MM.1S (cell line): Measurements from ENCODE around the gene TICAM1.
"Not testable (repeated sequence)": the region's sequence is repeated elsewhere in the genome, so short reads cannot be mapped to it uniquely, and the experiment has no call there.

ENCODE experiments used
- DNase-seq: peaks from one replicate; pipeline ENCODE4 v3.0.0-alpha.2; 2015
- H2AFZ ChIP-seq: fragments of 300-600 bp; sonication (generic); 2 replicates; pipeline ENCODE4 v1.6.0; 2016; ENCODE audit warnings: antibody characterized with exemption, low read length
- H3F3A ChIP-seq: fragments of 300-600 bp; sonication (generic); 2 replicates; pipeline ENCODE4 v1.6.1; 2016; ENCODE audit warnings: mild to moderate bottlenecking, antibody characterized with exemption, low read length, moderate library complexity, mixed read lengths; ENCODE audit not compliant: insufficient read depth
- H3K27ac ChIP-seq: fragments of 300-600 bp; sonication (generic); 2 replicates; pipeline ENCODE4 v1.5.1; 2016; ENCODE audit warnings: mild to moderate bottlenecking, low read length
- H3K27me3 ChIP-seq: fragments of 300-600 bp; sonication (generic); replicated peaks from 2 replicates; pipeline ENCODE4 v1.6.0; 2016; ENCODE audit warnings: low read length; ENCODE audit not compliant: insufficient read depth
- H3K36me3 ChIP-seq: fragments of 300-600 bp; sonication (generic); replicated peaks from 2 replicates; pipeline ENCODE4 v1.6.1; 2016; ENCODE audit warnings: mild to moderate bottlenecking, low read length, mixed read lengths; ENCODE audit not compliant: insufficient read depth
- H3K4me1 ChIP-seq: fragments of 300-600 bp; sonication (generic); 2 replicates; pipeline ENCODE4 v1.6.1; 2016; ENCODE audit warnings: low read length, mixed read lengths
- H3K4me2 ChIP-seq: fragments of 300-600 bp; sonication (generic); 2 replicates; pipeline ENCODE4 v1.6.0; 2016; ENCODE audit warnings: low read depth, low read length
- H3K4me3 ChIP-seq: fragments of 300-600 bp; sonication (generic); 2 replicates; pipeline ENCODE4 v1.5.1; 2016; ENCODE audit warnings: low read length, mixed read lengths
- H3K79me2 ChIP-seq: fragments of 300-600 bp; sonication (generic); 2 replicates; pipeline ENCODE4 v1.6.1; 2016; ENCODE audit warnings: mixed run types, low read length, mixed read lengths
- H3K9ac ChIP-seq: fragments of 300-600 bp; sonication (generic); 2 replicates; pipeline ENCODE4 v1.6.1; 2016; ENCODE audit warnings: low read length, mixed read lengths
- H3K9me2 ChIP-seq: fragments of 300-600 bp; sonication (generic); replicated peaks from 2 replicates; pipeline ENCODE4 v1.6.1; 2016; ENCODE audit warnings: mild to moderate bottlenecking, low read length, mixed read lengths; ENCODE audit not compliant: insufficient read depth
- H3K9me3 ChIP-seq: fragments of 300-600 bp; sonication (generic); replicated peaks from 2 replicates; pipeline ENCODE4 v1.6.1; 2016; ENCODE audit warnings: mild to moderate bottlenecking, low read length, mixed read lengths; ENCODE audit not compliant: insufficient read depth
- H4K20me1 ChIP-seq: fragments of 300-600 bp; sonication (generic); 2 replicates; pipeline ENCODE4 v1.6.1; 2016; ENCODE audit warnings: mild to moderate bottlenecking, low read length, moderate library complexity, mixed read lengths; ENCODE audit not compliant: insufficient read depth
- CTCF ChIP-seq: fragments of 300-600 bp; sonication (generic); IDR thresholded peaks from 2 replicates; pipeline ENCODE4 v1.5.1; 2016; ENCODE audit warnings: antibody characterized with exemption, low read length, mixed read lengths
- EZH2 ChIP-seq: fragments of 300-600 bp; sonication (generic); optimal IDR thresholded peaks from 2 replicates; pipeline ENCODE3; 2017; ENCODE audit warnings: low read depth, mild to moderate bottlenecking, antibody characterized with exemption, low read length, mixed read lengths
- EZH2phosphoT487 ChIP-seq: fragments of 300-600 bp; sonication (generic); IDR thresholded peaks from 2 replicates; pipeline ENCODE4 v1.6.1; 2018; ENCODE audit warnings: antibody characterized with exemption, low read length

The TICAM1 gene

GRCh38 chr19:4800591-4801081, 30.9 kb downstream of the TICAM1 start:
- Histone ChIP-seq H3F3A (peaks cover 6% of the 10 kb centered on the region), H3K9ac (no peak overlapping the region), H3K27me3 (no peaks in the 10 kb centered on the region), H3K4me1 (no peaks in the 10 kb centered on the region), H3K9me3 (no peaks in the 10 kb centered on the region), H3K9me2 (no peaks in the 10 kb centered on the region), H2AFZ (no peak overlapping the region), H4K20me1 (no peaks in the 10 kb centered on the region), H3K4me3 (no peak overlapping the region), H3K79me2 (peaks cover 10% of the 10 kb centered on the region), H3K27ac (no peak overlapping the region), H3K36me3 (0 out of 2 replicates have a peak, but pooled peaks cover 6% of the 10 kb centered on the region), H3K4me2 (no peak overlapping the region)
- no peak for DNase-seq
- TF ChIP-seq EZH2 (no peak), CTCF (no peak), EZH2phosphoT487 (no peak)

- TF ChIP-seq CTCF: no peak
- no peak for TF ChIP-seq EZH2phosphoT487
- no peak for TF ChIP-seq EZH2
- Histone ChIP-seq H3K27ac (no peak overlapping the region), H3K27me3 (no peaks in the 10 kb centered on the region), H3K9me3 (no peaks in the 10 kb centered on the region), H3K9me2 (no peaks in the 10 kb centered on the region), H3K4me2 (no peak overlapping the region), H3K4me3 (no peak overlapping the region), H2AFZ (no peak overlapping the region), H3K36me3 (0 out of 2 replicates have a peak, but pooled peaks cover 13% of the 10 kb centered on the region), H4K20me1 (no peaks in the 10 kb centered on the region), H3K9ac (no peak overlapping the region), H3F3A (peaks cover 6% of the 10 kb centered on the region), H3K79me2 (peaks cover 50% of the 10 kb centered on the region), H3K4me1 (peaks cover 7% of the 10 kb centered on the region)
- no peak for DNase-seq
These were observed 36.1 kb downstream of the TICAM1 start for GRCh38 chr19:4795400-4795799.

- Histone ChIP-seq H3K27ac (no peak overlapping the region), H3K4me3 (no peak overlapping the region), H3K4me1 (peaks cover 7% of the 10 kb centered on the region), H2AFZ (no peak overlapping the region), H3K9me3 (no peaks in the 10 kb centered on the region), H3K79me2 (peaks cover 50% of the 10 kb centered on the region), H3K27me3 (no peaks in the 10 kb centered on the region), H3K9me2 (no peaks in the 10 kb centered on the region), H3K4me2 (no peak overlapping the region), H3F3A (peaks cover 2% of the 10 kb centered on the region), H3K9ac (no peak overlapping the region), H4K20me1 (no peaks in the 10 kb centered on the region), H3K36me3 (0 out of 2 replicates have a peak, but pooled peaks cover 13% of the 10 kb centered on the region)
- TF ChIP-seq EZH2: no peak
- TF ChIP-seq EZH2phosphoT487: no peak
- TF ChIP-seq CTCF: no peak
- DNase-seq: no peak
These were observed 36.5 kb downstream of the TICAM1 start for GRCh38 chr19:4794971-4795370.

- not testable (repeated sequence) for H3K27ac ChIP-seq, H2AFZ ChIP-seq, H3K4me1 ChIP-seq, H3K4me3 ChIP-seq, H3K9me2 ChIP-seq, H3K9me3 ChIP-seq, DNase-seq, H3F3A ChIP-seq, H4K20me1 ChIP-seq, H3K9ac ChIP-seq
- Histone ChIP-seq H3K4me2 (peak overlapping the region; percentile 100; the same call in 1 of the 2 replicates), H3K36me3 (0 out of 2 replicates have a peak, but pooled peaks cover 13% of the 10 kb centered on the region), H3K79me2 (peaks cover 50% of the 10 kb centered on the region), H3K27me3 (peaks cover 10% of the 10 kb centered on the region; the same call in 1 of the 2 replicates)
These were observed 38.2 kb downstream of the TICAM1 start for GRCh38 chr19:4793278-4793677.

- H3F3A ChIP-seq, H2AFZ ChIP-seq, H3K9me2 ChIP-seq, H3K27ac ChIP-seq, H3K9ac ChIP-seq, H3K9me3 ChIP-seq, H3K4me1 ChIP-seq, DNase-seq, H4K20me1 ChIP-seq: not testable (repeated sequence)
- Histone ChIP-seq H3K4me3 (peak overlapping the region; percentile 95; the same call in 1 of the 2 replicates), H3K27me3 (peaks cover 14% of the 10 kb centered on the region), H3K36me3 (0 out of 2 replicates have a peak, but pooled peaks cover 13% of the 10 kb centered on the region), H3K79me2 (peaks cover 50% of the 10 kb centered on the region), H3K4me2 (peak overlapping the region; percentile 100; the same call in 1 of the 2 replicates)
These were observed 38.7 kb downstream of the TICAM1 start for GRCh38 chr19:4792866-4793195.
